ENCODE results near the gene CASK.

GRCh38 chrX:41909068-41909467 is 14.3 kb downstream of the CASK start:
- TF ChIP-seq POLR2AphosphoS5 (IDR thresholded peaks at IDR 0.05; ENCODE audit: low read depth, low read length): no peak
- TF ChIP-seq CTCF (IDR thresholded peaks at IDR 0.05): no peak

All from Panc1 (cell line).